H9 (cell line): ENCODE results near the gene ERC2. TPM values are rescaled to one million over a fixed set of nuclear protein-coding genes. Genes with fewer than 3 reads are reported as not detected.

Experiments used
- DNase-seq: peaks from one replicate; pipeline ENCODE4 v3.0.0-alpha.2; 2017
- H2AFZ ChIP-seq: one replicate; pipeline ENCODE4 v1.6.1; 2013; ENCODE audit warnings: mild to moderate bottlenecking, low read length, control low read depth, moderate library complexity
- H2AK5ac ChIP-seq: 2 replicates; pipeline ENCODE4 v1.6.1; 2013; ENCODE audit warnings: low read length, control low read depth, mixed read lengths; ENCODE audit not compliant: insufficient read length
- H2BK120ac ChIP-seq: one replicate; pipeline ENCODE4 v1.6.1; 2013; ENCODE audit warnings: low read depth, mild to moderate bottlenecking, low read length, control low read depth, inconsistent platforms; ENCODE audit not compliant: poor library complexity, severe bottlenecking
- H2BK12ac ChIP-seq: 2 replicates; pipeline ENCODE4 v1.6.1; 2013; ENCODE audit warnings: low read length, control low read depth, mixed read lengths, low read depth; ENCODE audit not compliant: insufficient read length
- H2BK15ac ChIP-seq: 2 replicates; pipeline ENCODE4 v1.6.1; 2013; ENCODE audit warnings: low read depth, low read length, control low read depth
- H2BK20ac ChIP-seq: one replicate; pipeline ENCODE4 v1.6.1; 2013; ENCODE audit warnings: low read depth, mild to moderate bottlenecking, low read length, control low read depth, inconsistent platforms; ENCODE audit not compliant: poor library complexity, severe bottlenecking
- H2BK5ac ChIP-seq: 2 replicates; pipeline ENCODE4 v1.6.1; 2013; ENCODE audit warnings: low read length, control low read depth, mixed read lengths; ENCODE audit not compliant: insufficient read length
- H3K14ac ChIP-seq: 2 replicates; pipeline ENCODE4 v1.6.1; 2013; ENCODE audit warnings: low read length, control low read depth; ENCODE audit not compliant: insufficient read depth
- H3K18ac ChIP-seq: 2 replicates; pipeline ENCODE4 v1.6.1; 2013; ENCODE audit warnings: low read depth, mild to moderate bottlenecking, mixed read lengths, low read length, control low read depth; ENCODE audit not compliant: insufficient read length
- H3K23ac ChIP-seq: 2 replicates; pipeline ENCODE4 v1.6.1; 2013; ENCODE audit warnings: low read length, control low read depth, mixed read lengths, low read depth; ENCODE audit not compliant: insufficient read length
- H3K23me2 ChIP-seq: 2 replicates; pipeline ENCODE4 v1.6.1; 2013; ENCODE audit warnings: low read depth, mild to moderate bottlenecking, mixed read lengths, low read length, control low read depth; ENCODE audit not compliant: insufficient read length, poor library complexity, severe bottlenecking
- H3K27ac ChIP-seq: 2 replicates; pipeline ENCODE4 v1.5.1; 2013; ENCODE audit warnings: low read length, control low read depth, mixed read lengths, low read depth; ENCODE audit not compliant: insufficient read length
- H3K27me3 ChIP-seq: 2 replicates; pipeline ENCODE4 v1.6.1; 2013; ENCODE audit warnings: low read length, control low read depth, inconsistent platforms; ENCODE audit not compliant: insufficient read depth
- H3K4ac ChIP-seq: 2 replicates; pipeline ENCODE4 v1.6.1; 2013; ENCODE audit warnings: low read depth, mild to moderate bottlenecking, control low read depth, inconsistent platforms, low read length, moderate library complexity
- H3K4me1 ChIP-seq: 2 replicates; pipeline ENCODE4 v1.6.1; 2013; ENCODE audit warnings: low read length, control low read depth, inconsistent platforms; ENCODE audit not compliant: insufficient read depth
- H3K4me2 ChIP-seq: 2 replicates; pipeline ENCODE4 v1.6.1; 2013; ENCODE audit warnings: low read length, control low read depth, mixed read lengths; ENCODE audit not compliant: insufficient read length, insufficient read depth
- H3K56ac ChIP-seq: 2 replicates; pipeline ENCODE4 v1.6.1; 2013; ENCODE audit warnings: low read depth, mild to moderate bottlenecking, mixed read lengths, low read length, control low read depth; ENCODE audit not compliant: insufficient read length
- H3K79me1 ChIP-seq: 2 replicates; pipeline ENCODE4 v1.6.1; 2013; ENCODE audit warnings: low read depth, mild to moderate bottlenecking, moderate library complexity, low read length, control low read depth, inconsistent platforms; ENCODE audit not compliant: insufficient read depth, poor library complexity, severe bottlenecking
- H3K79me2 ChIP-seq: 2 replicates; pipeline ENCODE4 v1.6.1; 2013; ENCODE audit warnings: low read length, control low read depth, inconsistent platforms; ENCODE audit not compliant: insufficient read depth
- H3K9ac ChIP-seq: 2 replicates; pipeline ENCODE4 v1.6.1; 2013; ENCODE audit warnings: low read length, control low read depth, mixed read lengths; ENCODE audit not compliant: insufficient read length; ENCODE audit errors: extremely low read depth
- H3K9me3 ChIP-seq: one replicate; pipeline ENCODE4 v1.6.1; 2013; ENCODE audit warnings: low read depth, low read length, inconsistent platforms; ENCODE audit not compliant: control insufficient read depth
- H3T11ph ChIP-seq: one replicate; pipeline ENCODE4 v1.6.1; 2013; ENCODE audit warnings: mild to moderate bottlenecking, low read length, control low read depth, inconsistent platforms
- H4K20me1 ChIP-seq: one replicate; pipeline ENCODE4 v1.6.1; 2013; ENCODE audit not compliant: control insufficient read depth, insufficient read length, insufficient read depth
- H4K5ac ChIP-seq: 2 replicates; pipeline ENCODE4 v1.6.1; 2013; ENCODE audit warnings: low read depth, mild to moderate bottlenecking, mixed read lengths, low read length, control low read depth; ENCODE audit not compliant: insufficient read length
- H4K8ac ChIP-seq: replicated peaks from 2 replicates; pipeline ENCODE4 v1.6.1; 2013; ENCODE audit warnings: low read length, control low read depth, mixed read lengths, low read depth; ENCODE audit not compliant: insufficient read length
- H4K91ac ChIP-seq: 2 replicates; pipeline ENCODE4 v1.6.1; 2013; ENCODE audit warnings: low read depth, mild to moderate bottlenecking, moderate library complexity, mixed read lengths, low read length, control low read depth; ENCODE audit not compliant: insufficient read length
- H3K27ac Mint-ChIP-seq, 3 experiments: 2 replicates in 2 of 3; 3 replicates in 1 of 3; pipeline ENCODE4 v1.8.0; 2020 to 2021; ENCODE audit warnings: mixed read lengths in 3 of 3, mild to moderate bottlenecking in 1 of 3, moderate library complexity in 1 of 3
- H3K27me3 Mint-ChIP-seq: 2 replicates; pipeline ENCODE4 v1.8.0; 2021; ENCODE audit warnings: low read depth, mild to moderate bottlenecking, moderate library complexity, mixed read lengths
- H3K36me3 Mint-ChIP-seq, 3 experiments: 2 replicates in 2 of 3; 3 replicates in 1 of 3; pipeline ENCODE4 v1.8.0; 2020 to 2021; ENCODE audit warnings: low read depth in 3 of 3, mixed read lengths in 3 of 3; ENCODE audit not compliant: insufficient read depth in 1 of 3
- H3K4me1 Mint-ChIP-seq, 2 experiments: 2 replicates each; pipeline ENCODE4 v1.8.0; 2020; ENCODE audit warnings: mixed read lengths in 2 of 2
- H3K4me3 Mint-ChIP-seq, 2 experiments: 2 replicates in 1 of 2; 3 replicates in 1 of 2; pipeline ENCODE4 v1.8.0; 2020 to 2021; ENCODE audit warnings: mild to moderate bottlenecking in 2 of 2, mixed read lengths in 2 of 2, moderate library complexity in 1 of 2
- H3K9me3 Mint-ChIP-seq, 2 experiments: 2 replicates in 1 of 2; 3 replicates in 1 of 2; pipeline ENCODE4 v1.8.0; 2020; ENCODE audit warnings: mild to moderate bottlenecking in 2 of 2, mixed read lengths in 2 of 2, moderate library complexity in 1 of 2
- WGBS: extraction: QIAGEN DNeasy Blood & Tissue Kit; methylation state at CpG from one replicate; pipeline ENCODE4 v1.1.7; 2013; ENCODE audit warnings: missing lambda C conversion rate, low lambda C conversion rate, mixed read lengths; ENCODE audit not compliant: insufficient read length; ENCODE audit errors: extremely low coverage; 5-methylcytosine and 5-hydroxymethylcytosine counted together
- total RNA-seq: library from RNA; stranded (reverse); gene quantifications from 2 replicates; pipeline ENCODE4 v1.2.1, GENCODE V29; 2021
- TF ChIP-seq, protein P1 (sequence below): fragments of 200-600 bp; sonication (generic); conservative IDR thresholded peaks from 3 replicates; pipeline ENCODE4 v1.8.0; 2021; ENCODE audit warnings: antibody characterized with exemption, mild to moderate bottlenecking

Gene ERC2
- total RNA-seq, 1 experiment from 2014 or later: 15.4 TPM

DNA sequence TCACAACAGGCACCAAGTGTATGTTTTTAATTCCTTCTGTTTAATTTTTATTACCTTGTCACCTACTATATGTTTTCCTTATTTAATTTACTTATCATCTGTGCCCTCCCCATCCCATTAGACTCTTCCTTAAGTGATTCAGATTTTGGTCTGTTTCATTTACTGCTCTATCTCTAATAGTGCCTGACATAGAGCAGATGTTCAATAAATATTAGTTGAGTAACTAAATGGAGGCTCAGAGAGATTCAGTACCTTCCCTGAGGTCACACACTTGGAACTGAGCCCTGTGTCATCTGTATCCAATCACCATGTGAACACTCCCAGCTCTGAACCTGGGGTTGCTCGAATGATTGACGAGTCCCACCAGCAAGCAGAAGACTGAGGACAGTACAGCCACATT lies 663.1 kb downstream of the ERC2 start:
- H3K4ac ChIP-seq: no peak overlapping the region
- no peak overlapping the region for H2BK12ac ChIP-seq
- no peak overlapping the region for H3K18ac ChIP-seq
- no peak overlapping the region for H4K91ac ChIP-seq
- no CpG with 5 or more reads among the region's 2 CpGs for WGBS
- H3K27me3 Mint-ChIP-seq: no peaks in the 10 kb centered on the region
- no peaks in the 10 kb centered on the region for H4K20me1 ChIP-seq
- no peaks in the 10 kb centered on the region for H3K36me3 Mint-ChIP-seq
- no peak overlapping the region for H4K5ac ChIP-seq
- H3K9me3 Mint-ChIP-seq: no peaks in the 10 kb centered on the region
- DNase-seq: no peak
- H3K79me1 ChIP-seq: no peaks in the 10 kb centered on the region
- no peak overlapping the region for H3K4me2 ChIP-seq
- H3K4me1 Mint-ChIP-seq: 0 out of 4 replicates have a peak, but pooled peaks cover 0 to 6% of the 10 kb centered on the region in 2 experiments
- H3K23me2 ChIP-seq: no peaks in the 10 kb centered on the region
- TF ChIP-seq, protein P1, sequence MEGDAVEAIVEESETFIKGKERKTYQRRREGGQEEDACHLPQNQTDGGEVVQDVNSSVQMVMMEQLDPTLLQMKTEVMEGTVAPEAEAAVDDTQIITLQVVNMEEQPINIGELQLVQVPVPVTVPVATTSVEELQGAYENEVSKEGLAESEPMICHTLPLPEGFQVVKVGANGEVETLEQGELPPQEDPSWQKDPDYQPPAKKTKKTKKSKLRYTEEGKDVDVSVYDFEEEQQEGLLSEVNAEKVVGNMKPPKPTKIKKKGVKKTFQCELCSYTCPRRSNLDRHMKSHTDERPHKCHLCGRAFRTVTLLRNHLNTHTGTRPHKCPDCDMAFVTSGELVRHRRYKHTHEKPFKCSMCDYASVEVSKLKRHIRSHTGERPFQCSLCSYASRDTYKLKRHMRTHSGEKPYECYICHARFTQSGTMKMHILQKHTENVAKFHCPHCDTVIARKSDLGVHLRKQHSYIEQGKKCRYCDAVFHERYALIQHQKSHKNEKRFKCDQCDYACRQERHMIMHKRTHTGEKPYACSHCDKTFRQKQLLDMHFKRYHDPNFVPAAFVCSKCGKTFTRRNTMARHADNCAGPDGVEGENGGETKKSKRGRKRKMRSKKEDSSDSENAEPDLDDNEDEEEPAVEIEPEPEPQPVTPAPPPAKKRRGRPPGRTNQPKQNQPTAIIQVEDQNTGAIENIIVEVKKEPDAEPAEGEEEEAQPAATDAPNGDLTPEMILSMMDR: no peak
- H3K23ac ChIP-seq: no peak overlapping the region
- H3K79me2 ChIP-seq: no peaks in the 10 kb centered on the region
- no peaks in the 10 kb centered on the region for H3K4me1 ChIP-seq
- no peaks in the 10 kb centered on the region for H3K9me3 ChIP-seq
- H2BK20ac ChIP-seq: no peak overlapping the region
- H2BK15ac ChIP-seq: no peak overlapping the region
- no peaks in the 10 kb centered on the region; the same call in 1 of the 2 replicates for H3K27me3 ChIP-seq
- H3K27ac Mint-ChIP-seq: no peak overlapping the region
- no peak overlapping the region for H4K8ac ChIP-seq
- H3K56ac ChIP-seq: no peak overlapping the region
- no peak overlapping the region for H3K14ac ChIP-seq
- H3K9ac ChIP-seq: no peak overlapping the region
- no peak overlapping the region for H3K27ac ChIP-seq
- no peak overlapping the region for H3T11ph ChIP-seq
- no peak overlapping the region for H2AK5ac ChIP-seq
- H2BK120ac ChIP-seq: no peak overlapping the region
- no peak overlapping the region for H3K4me3 Mint-ChIP-seq
- no peak overlapping the region for H2AFZ ChIP-seq
- no peak overlapping the region for H2BK5ac ChIP-seq
